ENCODE measurements around the gene SLC2A13.

The SLC2A13 gene

DNA sequence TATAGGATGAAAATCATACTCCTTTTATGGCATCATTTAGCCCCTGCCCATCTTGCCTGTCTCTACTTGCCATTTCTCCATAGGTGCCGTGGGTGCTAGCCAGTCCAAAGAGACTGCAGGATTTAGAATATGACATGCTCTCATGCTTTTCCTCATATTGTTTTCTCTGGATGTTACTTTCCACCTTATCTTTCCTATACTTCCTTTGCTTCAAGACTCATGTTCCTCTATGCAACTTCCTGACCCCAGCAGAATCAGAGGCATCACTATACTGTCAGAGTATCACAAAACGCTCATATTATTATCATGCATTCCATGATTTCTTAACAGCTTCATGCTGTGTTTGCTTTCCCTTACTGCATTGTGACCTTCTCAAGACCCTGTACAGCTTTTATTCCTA, 265.5 kb downstream of the SLC2A13 start:
- Histone ChIP-seq H3K4me3 (ENCODE audit: low read depth, low read length) (no peak overlapping the region), H3K27ac (ENCODE audit: extremely low read depth, low read depth, low read length) (no peak overlapping the region), H3K36me3 (ENCODE audit: control insufficient read depth in 2 of 2, insufficient read depth in 1 of 2, low read length in 2 of 2) (no peaks in the 10 kb centered on the region), H3K4me1 (ENCODE audit: control insufficient read depth, insufficient read depth, low read length) (no peaks in the 10 kb centered on the region), H3K9me3 (ENCODE audit: control insufficient read depth, insufficient read depth, low read depth, low read length) (no peaks in the 10 kb centered on the region)
- TF ChIP-seq ZNF140 (tag by site-specific recombination; IDR thresholded peaks at IDR 0.05) (no peak), ZNF23 (tag by site-specific recombination; IDR thresholded peaks at IDR 0.05; ENCODE audit: borderline replicate concordance) (no peak), OVOL3 (tag by site-specific recombination; IDR thresholded peaks at IDR 0.05) (no peak), ZNF747 (tag by site-specific recombination; IDR thresholded peaks at IDR 0.05) (no peak), ZNF19 (tag by site-specific recombination; IDR thresholded peaks at IDR 0.05; ENCODE audit: low read depth) (no peak), GLI2 (tag by site-specific recombination; IDR thresholded peaks at IDR 0.05; ENCODE audit: borderline replicate concordance, low read depth) (no peak), ZNF544 (tag by site-specific recombination; IDR thresholded peaks at IDR 0.05) (no peak), ZNF266 (tag by site-specific recombination; IDR thresholded peaks at IDR 0.05; ENCODE audit: low read depth) (no peak), MZF1 (tag by site-specific recombination; IDR thresholded peaks at IDR 0.05; ENCODE audit: borderline replicate concordance) (no peak), ZNF555 (tag by site-specific recombination; conservative IDR thresholded peaks at IDR 0.05) (no peak), SCRT2 (tag by site-specific recombination; IDR thresholded peaks at IDR 0.05) (no peak), SALL2 (tag by site-specific recombination; IDR thresholded peaks at IDR 0.05; ENCODE audit: borderline replicate concordance) (no peak), ZNF366 (tag by site-specific recombination; conservative IDR thresholded peaks at IDR 0.05) (no peak)
- TF ChIP-seq, protein P1, sequence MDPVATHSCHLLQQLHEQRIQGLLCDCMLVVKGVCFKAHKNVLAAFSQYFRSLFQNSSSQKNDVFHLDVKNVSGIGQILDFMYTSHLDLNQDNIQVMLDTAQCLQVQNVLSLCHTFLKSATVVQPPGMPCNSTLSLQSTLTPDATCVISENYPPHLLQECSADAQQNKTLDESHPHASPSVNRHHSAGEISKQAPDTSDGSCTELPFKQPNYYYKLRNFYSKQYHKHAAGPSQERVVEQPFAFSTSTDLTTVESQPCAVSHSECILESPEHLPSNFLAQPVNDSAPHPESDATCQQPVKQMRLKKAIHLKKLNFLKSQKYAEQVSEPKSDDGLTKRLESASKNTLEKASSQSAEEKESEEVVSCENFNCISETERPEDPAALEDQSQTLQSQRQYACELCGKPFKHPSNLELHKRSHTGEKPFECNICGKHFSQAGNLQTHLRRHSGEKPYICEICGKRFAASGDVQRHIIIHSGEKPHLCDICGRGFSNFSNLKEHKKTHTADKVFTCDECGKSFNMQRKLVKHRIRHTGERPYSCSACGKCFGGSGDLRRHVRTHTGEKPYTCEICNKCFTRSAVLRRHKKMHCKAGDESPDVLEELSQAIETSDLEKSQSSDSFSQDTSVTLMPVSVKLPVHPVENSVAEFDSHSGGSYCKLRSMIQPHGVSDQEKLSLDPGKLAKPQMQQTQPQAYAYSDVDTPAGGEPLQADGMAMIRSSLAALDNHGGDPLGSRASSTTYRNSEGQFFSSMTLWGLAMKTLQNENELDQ (tag by site-specific recombination; IDR thresholded peaks at IDR 0.05; ENCODE audit: low read depth), result no peak
- TF ChIP-seq, protein P2, sequence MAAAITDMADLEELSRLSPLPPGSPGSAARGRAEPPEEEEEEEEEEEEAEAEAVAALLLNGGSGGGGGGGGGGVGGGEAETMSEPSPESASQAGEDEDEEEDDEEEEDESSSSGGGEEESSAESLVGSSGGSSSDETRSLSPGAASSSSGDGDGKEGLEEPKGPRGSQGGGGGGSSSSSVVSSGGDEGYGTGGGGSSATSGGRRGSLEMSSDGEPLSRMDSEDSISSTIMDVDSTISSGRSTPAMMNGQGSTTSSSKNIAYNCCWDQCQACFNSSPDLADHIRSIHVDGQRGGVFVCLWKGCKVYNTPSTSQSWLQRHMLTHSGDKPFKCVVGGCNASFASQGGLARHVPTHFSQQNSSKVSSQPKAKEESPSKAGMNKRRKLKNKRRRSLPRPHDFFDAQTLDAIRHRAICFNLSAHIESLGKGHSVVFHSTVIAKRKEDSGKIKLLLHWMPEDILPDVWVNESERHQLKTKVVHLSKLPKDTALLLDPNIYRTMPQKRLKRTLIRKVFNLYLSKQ (tag by site-specific recombination; IDR thresholded peaks at IDR 0.05; ENCODE audit: borderline replicate concordance), result no peak
- TF ChIP-seq, protein P3, sequence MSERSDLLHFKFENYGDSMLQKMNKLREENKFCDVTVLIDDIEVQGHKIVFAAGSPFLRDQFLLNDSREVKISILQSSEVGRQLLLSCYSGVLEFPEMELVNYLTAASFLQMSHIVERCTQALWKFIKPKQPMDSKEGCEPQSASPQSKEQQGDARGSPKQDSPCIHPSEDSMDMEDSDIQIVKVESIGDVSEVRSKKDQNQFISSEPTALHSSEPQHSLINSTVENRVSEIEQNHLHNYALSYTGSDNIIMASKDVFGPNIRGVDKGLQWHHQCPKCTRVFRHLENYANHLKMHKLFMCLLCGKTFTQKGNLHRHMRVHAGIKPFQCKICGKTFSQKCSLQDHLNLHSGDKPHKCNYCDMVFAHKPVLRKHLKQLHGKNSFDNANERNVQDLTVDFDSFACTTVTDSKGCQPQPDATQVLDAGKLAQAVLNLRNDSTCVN (tag by site-specific recombination; optimal IDR thresholded peaks at IDR 0.05), result no peak
- ChIA-PET CTCF (interaction anchor here (0.6 kb wide), 1 partner anchor 154 kb away, joined by 3 read pairs; no protein-coding TSS in a partner anchor), POLR2A (no interaction called here)

DNA sequence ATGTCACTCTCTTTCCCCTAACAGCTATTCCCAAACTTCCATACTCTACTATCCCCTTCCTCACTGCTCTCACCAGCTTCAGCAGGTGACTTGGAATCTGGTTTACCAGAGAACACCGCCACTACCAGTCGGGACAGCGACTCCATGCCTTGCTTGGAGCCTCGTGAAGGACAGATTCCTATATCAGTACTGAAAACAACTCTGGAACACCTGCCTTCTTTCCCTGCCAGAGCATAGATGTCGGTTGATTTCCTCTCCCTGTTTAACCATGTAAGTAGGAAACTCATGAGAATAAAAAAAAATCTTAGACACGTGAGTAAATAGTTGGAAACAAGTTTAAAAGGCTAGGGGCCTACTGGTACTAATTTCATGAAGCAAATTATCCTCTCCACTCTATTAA, 266.8 kb downstream of the SLC2A13 start:
- CTCF ChIA-PET, result no interaction called here

More for the DNA sequence above, 266.8 kb downstream of the SLC2A13 start:
- TF ChIP-seq ZNF112 (tag by site-specific recombination; IDR thresholded peaks at IDR 0.05), result no peak
- no peak for TF ChIP-seq ZSCAN16 (tag by site-specific recombination; IDR thresholded peaks at IDR 0.05)
- H3K36me3 ChIP-seq (ENCODE audit: control insufficient read depth in 2 of 2, insufficient read depth in 1 of 2, low read length in 2 of 2), result no peaks in the 10 kb centered on the region
- H3K9me3 ChIP-seq (ENCODE audit: control insufficient read depth, insufficient read depth, low read depth, low read length), result no peaks in the 10 kb centered on the region
- H3K4me1 ChIP-seq (ENCODE audit: control insufficient read depth, insufficient read depth, low read length), result no peaks in the 10 kb centered on the region
- no peak overlapping the region for H3K4me3 ChIP-seq (ENCODE audit: low read depth, low read length)
- POLR2A ChIA-PET, result no interaction called here
- H3K27ac ChIP-seq (ENCODE audit: extremely low read depth, low read depth, low read length), result no peak overlapping the region

Data from HEK293 (cell line).